HFFc6 (cell line): ENCODE results near the gene S100PBP. TPM values are rescaled to one million over a fixed set of nuclear protein-coding genes. Genes with fewer than 3 reads are reported as not detected.

Experiments
- DNase-seq: peaks from one replicate; pipeline ENCODE4 v3.0.0-alpha.2; 2018
- H3K27ac Mint-ChIP-seq: 2 replicates; pipeline ENCODE4 v1.8.0; 2020; ENCODE audit warnings: mild to moderate bottlenecking, mixed read lengths
- H3K27me3 Mint-ChIP-seq: 2 replicates; pipeline ENCODE4 v1.8.0; 2021; ENCODE audit warnings: mild to moderate bottlenecking, moderate library complexity, mixed read lengths; ENCODE audit not compliant: insufficient read depth
- H3K36me3 Mint-ChIP-seq: 2 replicates; pipeline ENCODE4 v1.8.0; 2021; ENCODE audit warnings: low read depth, mixed read lengths
- H3K4me1 Mint-ChIP-seq: 2 replicates; pipeline ENCODE4 v1.8.0; 2020; ENCODE audit warnings: low read depth, mixed read lengths
- H3K4me3 Mint-ChIP-seq: 2 replicates; pipeline ENCODE4 v1.8.0; 2020; ENCODE audit warnings: mild to moderate bottlenecking, moderate library complexity, mixed read lengths
- H3K9me3 Mint-ChIP-seq: 2 replicates; pipeline ENCODE4 v1.8.0; 2020; ENCODE audit warnings: mild to moderate bottlenecking, mixed read lengths
- CTCF ChIP-seq: fragments of 200-600 bp; sonication (generic); IDR thresholded peaks from 2 replicates; pipeline ENCODE4 v1.5.0; 2021; ENCODE audit warnings: antibody characterized with exemption, mild to moderate bottlenecking
- total RNA-seq, 6 experiments: library from RNA; stranded (reverse); fragmentation: NEBNext Ultra II Directional; extraction: Animal tissue kit (Norgen Biotek cat#: 25700); gene quantifications; 2 replicates in 1 of 6; 3 replicates in 5 of 6; pipeline ENCODE4 v1.2.3, GENCODE V29; 2021

The S100PBP gene
- total RNA-seq, 6 experiments from 2014 or later, result 20.0 to 24.9 (median 21.6) TPM

GRCh38 chr1:32831878-32832277 is 14.4 kb downstream of the S100PBP start:
- Mint-ChIP-seq H3K27ac (no peak overlapping the region), H3K4me3 (no peak overlapping the region), H3K4me1 (no peaks in the 10 kb centered on the region), H3K9me3 (no peaks in the 10 kb centered on the region), H3K36me3 (peaks cover 25% of the 10 kb centered on the region; the same call in 1 of the 2 replicates), H3K27me3 (no peaks in the 10 kb centered on the region)
- TF ChIP-seq CTCF, result no peak
- DNase-seq, result no peak

GRCh38 chr1:32848354-32849063 is 31.1 kb downstream of the S100PBP start:
- TF ChIP-seq CTCF, result no peak
- Mint-ChIP-seq H3K4me3 (no peak overlapping the region), H3K9me3 (no peaks in the 10 kb centered on the region), H3K27me3 (no peaks in the 10 kb centered on the region; the same call in 1 of the 2 replicates), H3K27ac (no peak overlapping the region), H3K4me1 (no peaks in the 10 kb centered on the region), H3K36me3 (peaks cover 19% of the 10 kb centered on the region; the same call in 1 of the 2 replicates)
- DNase-seq, result no peak

- no peaks in the 10 kb centered on the region for H3K9me3 Mint-ChIP-seq
- peaks cover 8% of the 10 kb centered on the region; the same call in 1 of the 2 replicates for H3K36me3 Mint-ChIP-seq
- no peak for DNase-seq
- peaks cover 2% of the 10 kb centered on the region for H3K4me1 Mint-ChIP-seq
- no peaks in the 10 kb centered on the region for H3K27me3 Mint-ChIP-seq
- no peak overlapping the region for H3K4me3 Mint-ChIP-seq
- no peak overlapping the region for H3K27ac Mint-ChIP-seq
- TF ChIP-seq CTCF, result no peak
Measured at GRCh38 chr1:32855861-32856617, 38.6 kb downstream of the S100PBP start.

GRCh38 chr1:32858136-32858535 is 40.7 kb downstream of the S100PBP start:
- Mint-ChIP-seq H3K36me3 (peaks cover 10% of the 10 kb centered on the region), H3K4me3 (no peak overlapping the region), H3K9me3 (no peaks in the 10 kb centered on the region), H3K27me3 (no peaks in the 10 kb centered on the region), H3K4me1 (peaks cover 23% of the 10 kb centered on the region), H3K27ac (no peak overlapping the region)
- DNase-seq, result no peak
- no peak for TF ChIP-seq CTCF

- no peaks in the 10 kb centered on the region for H3K27me3 Mint-ChIP-seq
Measured at GRCh38 chr1:32858791-32859190, 41.3 kb downstream of the S100PBP start.

More at GRCh38 chr1:32858791-32859190, 41.3 kb downstream of the S100PBP start:
- DNase-seq, result no peak
- H3K27ac Mint-ChIP-seq, result no peak overlapping the region
- H3K4me1 Mint-ChIP-seq, result peaks cover 23% of the 10 kb centered on the region
- no peak for TF ChIP-seq CTCF
- no peaks in the 10 kb centered on the region for H3K9me3 Mint-ChIP-seq
- peaks cover 8% of the 10 kb centered on the region for H3K36me3 Mint-ChIP-seq
- H3K4me3 Mint-ChIP-seq, result no peak overlapping the region
